GM21723 (cell line): ENCODE data around the gene ZSWIM5.
A peak's percentile ranks its signal among the peaks of the same experiment; 100 is the strongest.
"Not testable (repeated sequence)": the region's sequence is repeated elsewhere in the genome, so short reads cannot be mapped to it uniquely, and the experiment has no call there.

Source experiments
- ATAC-seq: cut with Tn5 transposase; IDR thresholded peaks from one replicate; pipeline ENCODE4 v1.9.1; 2021; ENCODE audit warnings: mild to moderate bottlenecking, moderate library complexity; ENCODE audit not compliant: unreplicated experiment

ZSWIM5 gene

GRCh38 chr1:45205910-45206721, at the start of gene ZSWIM5:
Gene ZSWIM5 (minus strand): TSS chr1:45206605. CDS start chr1:45206350, 255 bp downstream.
- peak; percentile 83 for ATAC-seq

GRCh38 chr1:45254490-45254889, 48.1 kb upstream of the ZSWIM5 start:
- no peak for ATAC-seq

GRCh38 chr1:45250544-45250943, 44.1 kb upstream of the ZSWIM5 start:
- no peak for ATAC-seq

- not testable (repeated sequence) for ATAC-seq
Observed at GRCh38 chr1:45248004-45248403, 41.6 kb upstream of the ZSWIM5 start.

- ATAC-seq: no peak
Observed at GRCh38 chr1:45246760-45247159, 40.4 kb upstream of the ZSWIM5 start.

- ATAC-seq: not testable (repeated sequence)
Observed at GRCh38 chr1:45246359-45246758, 40.0 kb upstream of the ZSWIM5 start.

- ATAC-seq: no peak
Observed at GRCh38 chr1:45244660-45245059, 38.3 kb upstream of the ZSWIM5 start.

GRCh38 chr1:45243476-45244343, 37.3 kb upstream of the ZSWIM5 start:
- no peak for ATAC-seq

GRCh38 chr1:45238846-45239245, 32.4 kb upstream of the ZSWIM5 start:
- ATAC-seq: no peak

GRCh38 chr1:45236136-45236535, 29.7 kb upstream of the ZSWIM5 start:
- no peak for ATAC-seq

GRCh38 chr1:45230537-45230936, 24.1 kb upstream of the ZSWIM5 start:
- ATAC-seq: no peak

GRCh38 chr1:45225598-45225997, 19.2 kb upstream of the ZSWIM5 start:
- no peak for ATAC-seq

- ATAC-seq: not testable (repeated sequence)
Observed at GRCh38 chr1:45223710-45224109, 17.3 kb upstream of the ZSWIM5 start.

GRCh38 chr1:45221716-45222115, 15.3 kb upstream of the ZSWIM5 start:
- no peak for ATAC-seq

- ATAC-seq: no peak
Observed at GRCh38 chr1:45216861-45217260, 10.5 kb upstream of the ZSWIM5 start.

- ATAC-seq: no peak
Observed at GRCh38 chr1:45216200-45216541, 9.8 kb upstream of the ZSWIM5 start.

GRCh38 chr1:45215485-45216199, 9.2 kb upstream of the ZSWIM5 start:
- no peak for ATAC-seq

GRCh38 chr1:45213892-45214291, 7.5 kb upstream of the ZSWIM5 start:
- no peak for ATAC-seq

GRCh38 chr1:45211076-45211475, 4.7 kb upstream of the ZSWIM5 start:
- no peak for ATAC-seq

- ATAC-seq: no peak
Observed at GRCh38 chr1:45206808-45207623, 611 bp upstream of the ZSWIM5 start.
